ENCODE measurements around the gene ZP2.
A peak's percentile ranks its signal among the peaks of the same experiment; 100 is the strongest.

Gene ZP2

GRCh38 chr16:21159281-21159951 is 52.0 kb downstream of the ZP2 start:
- Histone ChIP-seq H3K9me3 (ENCODE audit: insufficient read depth, low read length, severe bottlenecking) (no peaks in the 10 kb centered on the region), H4K20me1 (ENCODE audit: insufficient read depth, low read length) (no peaks in the 10 kb centered on the region), H3K4me3 (ENCODE audit: low read depth in 1 of 2, low read length in 2 of 2) (peak overlapping the region; percentile 59 to 67; a peak in 3 of 4 replicates), H3K9ac (ENCODE audit: low read depth, low read length) (peak overlapping the region; percentile 60), H2AFZ (ENCODE audit: low read depth, low read length) (peak overlapping the region; percentile 97), H3K27ac (ENCODE audit: low read length) (peak overlapping the region; percentile 51; the same call in 1 of the 2 replicates), H3K4me1 (ENCODE audit: insufficient read depth, low read length) (peaks cover 29% of the 10 kb centered on the region), H3K36me3 (ENCODE audit: insufficient read depth, low read length) (peaks cover 21% of the 10 kb centered on the region), H3K4me2 (ENCODE audit: insufficient read depth, low read length) (peak overlapping the region; percentile 83), H3K27me3 (ENCODE audit: insufficient read depth, low read length, poor library complexity) (no peaks in the 10 kb centered on the region), H3K79me2 (ENCODE audit: insufficient read depth, low read length) (peaks cover 6% of the 10 kb centered on the region; the same call in 1 of the 2 replicates)
- DNase-seq, result peak; percentile 10
- TF ChIP-seq EZH2 (IDR thresholded peaks at IDR 0.05; ENCODE audit: borderline replicate concordance, low read depth, low read length, severe bottlenecking), result no peak
- TF ChIP-seq CTCF (IDR thresholded peaks at IDR 0.05; ENCODE audit: borderline replicate concordance, extremely low read depth, low read length, poor library complexity, severe bottlenecking), result no peak
- no peak for ATAC-seq (ENCODE audit: insufficient read depth, low read depth)

- H4K20me1 ChIP-seq (ENCODE audit: insufficient read depth, low read length), result no peaks in the 10 kb centered on the region
- no peaks in the 10 kb centered on the region for H3K27me3 ChIP-seq (ENCODE audit: insufficient read depth, low read length, poor library complexity)
- peak within 1 kb of the TSS; percentile 59 to 67; a peak in 3 of 4 replicates for H3K4me3 ChIP-seq (ENCODE audit: low read depth in 1 of 2, low read length in 2 of 2)
- DNase-seq (peak; percentile 86), ATAC-seq (ENCODE audit: insufficient read depth, low read depth) (peak; percentile 99)
- peak within 1 kb of the TSS; percentile 68 for H3K27ac ChIP-seq (ENCODE audit: low read length)
- TF ChIP-seq CTCF (IDR thresholded peaks at IDR 0.05; ENCODE audit: borderline replicate concordance, extremely low read depth, low read length, poor library complexity, severe bottlenecking), result peak; percentile 1
- no peak for TF ChIP-seq EZH2 (IDR thresholded peaks at IDR 0.05; ENCODE audit: borderline replicate concordance, low read depth, low read length, severe bottlenecking)
- peaks cover 16% of the 10 kb centered on the region for H3K36me3 ChIP-seq (ENCODE audit: insufficient read depth, low read length)
- peak within 1 kb of the TSS; percentile 83 for H3K4me2 ChIP-seq (ENCODE audit: insufficient read depth, low read length)
- peak within 1 kb of the TSS; percentile 60 for H3K9ac ChIP-seq (ENCODE audit: low read depth, low read length)
- H2AFZ ChIP-seq (ENCODE audit: low read depth, low read length), result peak within 1 kb of the TSS; percentile 97
- H3K79me2 ChIP-seq (ENCODE audit: insufficient read depth, low read length), result peaks cover 6% of the 10 kb centered on the region; the same call in 1 of the 2 replicates
- no peaks in the 10 kb centered on the region for H3K9me3 ChIP-seq (ENCODE audit: insufficient read depth, low read length, severe bottlenecking)
- peaks cover 29% of the 10 kb centered on the region for H3K4me1 ChIP-seq (ENCODE audit: insufficient read depth, low read length)
Measured at GRCh38 chr16:21158208-21159110, 52.9 kb downstream of the ZP2 start, which contains the start of gene LDAF1. LDAF1 (plus strand) TSS chr16:21158674; CDS start chr16:21161183, 2,509 bp downstream.

- H3K9me3 ChIP-seq (ENCODE audit: insufficient read depth, low read length, severe bottlenecking), result no peaks in the 10 kb centered on the region
- peak overlapping the region; percentile 97 for H2AFZ ChIP-seq (ENCODE audit: low read depth, low read length)
- ATAC-seq (ENCODE audit: insufficient read depth, low read depth) (no peak), DNase-seq (no peak)
- H3K9ac ChIP-seq (ENCODE audit: low read depth, low read length), result peak overlapping the region; percentile 60
- peak overlapping the region in 1 of 2 experiments; percentile 67; a peak in 2 of 4 replicates for H3K4me3 ChIP-seq (ENCODE audit: low read depth in 1 of 2, low read length in 2 of 2)
- peaks cover 8% of the 10 kb centered on the region for H3K36me3 ChIP-seq (ENCODE audit: insufficient read depth, low read length)
- no peak overlapping the region for H3K27ac ChIP-seq (ENCODE audit: low read length)
- peaks cover 29% of the 10 kb centered on the region for H3K4me1 ChIP-seq (ENCODE audit: insufficient read depth, low read length)
- peak overlapping the region; percentile 83 for H3K4me2 ChIP-seq (ENCODE audit: insufficient read depth, low read length)
- no peaks in the 10 kb centered on the region for H3K27me3 ChIP-seq (ENCODE audit: insufficient read depth, low read length, poor library complexity)
- peaks cover 6% of the 10 kb centered on the region; the same call in 1 of the 2 replicates for H3K79me2 ChIP-seq (ENCODE audit: insufficient read depth, low read length)
- TF ChIP-seq CTCF (IDR thresholded peaks at IDR 0.05; ENCODE audit: borderline replicate concordance, extremely low read depth, low read length, poor library complexity, severe bottlenecking) (no peak), EZH2 (IDR thresholded peaks at IDR 0.05; ENCODE audit: borderline replicate concordance, low read depth, low read length, severe bottlenecking) (no peak)
- no peaks in the 10 kb centered on the region for H4K20me1 ChIP-seq (ENCODE audit: insufficient read depth, low read length)
Measured at GRCh38 chr16:21157632-21158031, 53.7 kb downstream of the ZP2 start.

All from DND-41 (cell line).